Glutamatergic neuron (in vitro differentiated cells): Measurements from ENCODE around the gene CDK8. TPM values are rescaled to one million over a fixed set of nuclear protein-coding genes. Genes with fewer than 3 reads are reported as not detected.

Experiments used
- DNase-seq: peaks from one replicate; pipeline ENCODE4 v3.0.0; 2022
- H3K27ac Mint-ChIP-seq: one replicate; pipeline ENCODE4 v1.8.0; 2020; ENCODE audit warnings: mild to moderate bottlenecking, mixed read lengths, inconsistent platforms; ENCODE audit not compliant: unreplicated experiment
- H3K27me3 Mint-ChIP-seq: one replicate; pipeline ENCODE4 v1.8.0; 2020; ENCODE audit warnings: mild to moderate bottlenecking, moderate library complexity, mixed read lengths, inconsistent platforms; ENCODE audit not compliant: unreplicated experiment
- H3K36me3 Mint-ChIP-seq: one replicate; pipeline ENCODE4 v1.8.0; 2020; ENCODE audit warnings: mild to moderate bottlenecking, mixed read lengths, inconsistent platforms; ENCODE audit not compliant: unreplicated experiment
- H3K4me1 Mint-ChIP-seq: one replicate; pipeline ENCODE4 v1.8.0; 2020; ENCODE audit warnings: mild to moderate bottlenecking, low read depth, mixed read lengths, inconsistent platforms; ENCODE audit not compliant: unreplicated experiment
- H3K4me3 Mint-ChIP-seq: one replicate; pipeline ENCODE4 v1.8.0; 2020; ENCODE audit warnings: mild to moderate bottlenecking, mixed read lengths, inconsistent platforms; ENCODE audit not compliant: unreplicated experiment
- H3K9me3 Mint-ChIP-seq: one replicate; pipeline ENCODE4 v1.8.0; 2020; ENCODE audit warnings: mild to moderate bottlenecking, moderate library complexity, mixed read lengths, inconsistent platforms; ENCODE audit not compliant: unreplicated experiment
- total RNA-seq: library from RNA; stranded (reverse); fragmentation: NEBNext Ultra II Directional; extraction: Animal tissue kit (Norgen Biotek cat#: 25700); gene quantifications from one replicate; pipeline ENCODE4 v1.2.1, GENCODE V29; 2021; ENCODE audit not compliant: unreplicated experiment
- TF ChIP-seq, protein P1 (sequence below): fragments of 200-600 bp; sonication (generic); IDR thresholded peaks from one replicate; pipeline ENCODE4 v1.5.0; 2021; ENCODE audit not compliant: partially characterized antibody, unreplicated experiment

Gene CDK8
- total RNA-seq, 1 donor from 2014 or later: 27.9 TPM

DNA sequence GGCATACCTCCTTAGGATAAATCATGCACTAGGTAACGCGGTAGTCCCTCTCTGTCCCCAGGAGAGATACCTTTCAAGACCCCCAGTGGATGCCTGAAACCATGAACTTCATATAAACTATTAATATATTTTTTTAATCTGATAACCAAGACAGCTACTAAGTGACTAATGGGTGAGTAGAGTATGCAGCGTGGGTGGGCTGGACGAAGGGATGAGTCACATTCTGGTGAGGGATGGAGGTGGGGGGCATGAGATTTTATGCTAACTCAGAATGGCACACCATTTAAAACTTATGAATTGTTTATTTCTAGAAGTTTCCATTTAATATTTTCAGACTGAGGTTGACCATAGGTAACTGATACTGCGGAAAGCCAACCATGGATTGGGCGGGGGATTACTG lies 46.2 kb downstream of the CDK8 start:
- H3K4me3 Mint-ChIP-seq: no peak overlapping the region
- H3K27ac Mint-ChIP-seq: no peak overlapping the region
- H3K4me1 Mint-ChIP-seq: peaks cover 19% of the 10 kb centered on the region
- peaks cover 3% of the 10 kb centered on the region for H3K9me3 Mint-ChIP-seq
- peaks cover 4% of the 10 kb centered on the region for H3K36me3 Mint-ChIP-seq
- DNase-seq: no peak
- TF ChIP-seq, protein P1, sequence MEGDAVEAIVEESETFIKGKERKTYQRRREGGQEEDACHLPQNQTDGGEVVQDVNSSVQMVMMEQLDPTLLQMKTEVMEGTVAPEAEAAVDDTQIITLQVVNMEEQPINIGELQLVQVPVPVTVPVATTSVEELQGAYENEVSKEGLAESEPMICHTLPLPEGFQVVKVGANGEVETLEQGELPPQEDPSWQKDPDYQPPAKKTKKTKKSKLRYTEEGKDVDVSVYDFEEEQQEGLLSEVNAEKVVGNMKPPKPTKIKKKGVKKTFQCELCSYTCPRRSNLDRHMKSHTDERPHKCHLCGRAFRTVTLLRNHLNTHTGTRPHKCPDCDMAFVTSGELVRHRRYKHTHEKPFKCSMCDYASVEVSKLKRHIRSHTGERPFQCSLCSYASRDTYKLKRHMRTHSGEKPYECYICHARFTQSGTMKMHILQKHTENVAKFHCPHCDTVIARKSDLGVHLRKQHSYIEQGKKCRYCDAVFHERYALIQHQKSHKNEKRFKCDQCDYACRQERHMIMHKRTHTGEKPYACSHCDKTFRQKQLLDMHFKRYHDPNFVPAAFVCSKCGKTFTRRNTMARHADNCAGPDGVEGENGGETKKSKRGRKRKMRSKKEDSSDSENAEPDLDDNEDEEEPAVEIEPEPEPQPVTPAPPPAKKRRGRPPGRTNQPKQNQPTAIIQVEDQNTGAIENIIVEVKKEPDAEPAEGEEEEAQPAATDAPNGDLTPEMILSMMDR: no peak
- H3K27me3 Mint-ChIP-seq: no peaks in the 10 kb centered on the region

DNA sequence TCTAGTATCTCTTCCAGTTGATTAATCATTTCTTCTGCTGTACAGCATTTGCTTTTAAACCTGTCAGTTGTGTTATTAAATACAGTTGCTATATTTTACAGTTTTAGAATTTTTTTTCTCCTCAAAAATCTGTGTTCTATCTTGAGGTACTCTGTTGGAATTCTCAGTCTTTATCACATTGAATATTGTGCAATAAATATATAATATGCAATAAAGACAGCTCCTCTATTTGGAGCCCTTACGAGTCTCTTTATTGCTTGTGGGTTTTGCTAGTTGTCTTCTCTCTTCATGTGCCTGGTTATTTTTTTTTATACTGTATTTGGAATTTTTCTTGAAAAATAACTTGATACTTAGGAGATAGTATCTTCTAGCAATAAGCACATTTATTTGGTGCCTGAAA lies 51.7 kb downstream of the CDK8 start:
- no peak for DNase-seq
- TF ChIP-seq, protein P1: no peak
- Mint-ChIP-seq H3K4me3 (no peak overlapping the region), H3K27me3 (no peaks in the 10 kb centered on the region), H3K36me3 (no peaks in the 10 kb centered on the region), H3K4me1 (peaks cover 13% of the 10 kb centered on the region), H3K27ac (no peak overlapping the region), H3K9me3 (no peaks in the 10 kb centered on the region)

DNA sequence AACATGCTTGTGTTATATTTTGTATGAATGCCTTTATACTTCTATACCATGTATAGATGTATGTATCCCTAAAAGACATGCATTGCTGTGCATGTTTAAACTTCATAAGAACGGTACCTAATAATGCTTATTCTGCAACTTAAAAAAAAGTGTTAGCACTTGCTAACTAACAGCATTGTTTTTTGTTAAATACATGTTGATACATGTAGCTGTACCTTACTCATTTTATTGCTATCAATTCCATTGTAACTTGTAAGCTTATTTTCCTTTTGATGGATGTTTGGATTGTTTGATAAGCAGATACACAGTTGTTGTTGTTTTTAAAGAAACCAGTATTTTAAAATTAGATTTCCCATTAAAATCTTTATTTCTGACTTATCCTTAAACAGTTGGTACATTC lies 53.8 kb downstream of the CDK8 start:
- H3K4me3 Mint-ChIP-seq: no peak overlapping the region
- H3K9me3 Mint-ChIP-seq: no peaks in the 10 kb centered on the region
- no peaks in the 10 kb centered on the region for H3K27me3 Mint-ChIP-seq
- TF ChIP-seq, protein P1: no peak
- H3K27ac Mint-ChIP-seq: no peak overlapping the region
- H3K4me1 Mint-ChIP-seq: peaks cover 8% of the 10 kb centered on the region
- no peak for DNase-seq
- H3K36me3 Mint-ChIP-seq: no peaks in the 10 kb centered on the region

DNA sequence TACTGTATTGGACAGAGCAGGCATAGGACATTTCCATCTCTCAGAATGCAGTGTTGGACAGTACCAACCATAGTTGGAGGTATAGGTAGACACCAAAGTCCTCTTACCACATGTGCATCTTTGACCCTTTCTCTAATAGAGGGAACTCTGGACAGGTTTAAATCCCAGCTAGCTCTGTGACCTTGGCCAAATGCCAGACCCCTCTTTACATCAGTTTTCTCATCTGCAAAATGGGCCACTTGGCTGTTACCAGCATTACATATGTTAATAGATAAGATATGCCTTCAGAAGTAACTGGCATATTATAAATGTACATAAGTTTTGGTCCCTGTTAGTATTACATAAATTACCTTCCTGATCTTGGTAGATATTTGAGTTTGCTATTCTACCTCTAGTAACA lies 54.3 kb downstream of the CDK8 start:
- TF ChIP-seq, protein P1: no peak
- Mint-ChIP-seq H3K27ac (no peak overlapping the region), H3K27me3 (no peaks in the 10 kb centered on the region), H3K9me3 (no peaks in the 10 kb centered on the region), H3K36me3 (no peaks in the 10 kb centered on the region), H3K4me1 (peaks cover 8% of the 10 kb centered on the region), H3K4me3 (no peak overlapping the region)
- DNase-seq: no peak

DNA sequence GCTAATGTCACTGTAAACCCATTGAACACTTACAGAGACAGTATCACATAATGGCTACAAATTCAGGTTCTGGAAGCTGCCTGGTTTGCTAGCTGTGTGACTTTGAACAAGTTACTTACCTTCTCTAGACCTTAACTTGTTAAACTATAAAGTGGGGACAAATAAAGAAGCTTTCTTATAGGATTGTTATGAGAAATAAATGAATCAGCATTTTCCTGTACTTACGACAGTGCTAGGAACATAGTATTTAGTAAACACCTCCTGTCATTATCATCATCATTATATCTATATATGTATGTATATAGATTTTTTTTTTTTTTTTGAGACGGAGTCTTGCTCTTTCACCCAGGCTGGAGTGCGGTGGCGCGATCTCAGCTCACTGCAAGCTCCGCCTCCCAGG lies 54.9 kb downstream of the CDK8 start:
- no peak for DNase-seq
- Mint-ChIP-seq H3K27ac (no peak overlapping the region), H3K9me3 (no peaks in the 10 kb centered on the region), H3K4me1 (peaks cover 8% of the 10 kb centered on the region), H3K4me3 (no peak overlapping the region), H3K27me3 (no peaks in the 10 kb centered on the region), H3K36me3 (no peaks in the 10 kb centered on the region)
- TF ChIP-seq, protein P1: no peak
